ENCODE results near the gene ROM1. TPM values are rescaled to one million over a fixed set of nuclear protein-coding genes. Genes with fewer than 3 reads are reported as not detected.
"Not testable (repeated sequence)": the region's sequence is repeated elsewhere in the genome, so short reads cannot be mapped to it uniquely, and the experiment has no call there.

The ROM1 gene
- 1.2 and 1.4 TPM in 2 replicates for total RNA-seq

- DNase-seq (ENCODE audit: low read depth) = no peak
- peak within 1 kb of the TSS; percentile 72 for H3K4me3 ChIP-seq (ENCODE audit: low read depth, low read length)
- TF ChIP-seq CTCF (conservative IDR thresholded peaks at IDR 0.05; ENCODE audit: low read depth, low read length) = peak; percentile 80
Observed at GRCh38 chr11:62612366-62613290, at the start of gene ROM1, which contains the start of gene EML3. ROM1 (plus strand) TSS chr11:62613257; CDS start chr11:62613282, 25 bp downstream. EML3 (minus strand) TSS chr11:62612775; CDS start chr11:62612457, 318 bp downstream.

GRCh38 chr11:62565100-62565802 lies 47.8 kb upstream of the ROM1 start:
- DNase-seq (ENCODE audit: low read depth) = no peak
- no peak overlapping the region for H3K4me3 ChIP-seq (ENCODE audit: low read depth, low read length)
- no peak for TF ChIP-seq CTCF (conservative IDR thresholded peaks at IDR 0.05; ENCODE audit: low read depth, low read length)

- H3K4me3 ChIP-seq (ENCODE audit: low read depth, low read length) = no peak overlapping the region
- no peak for DNase-seq (ENCODE audit: low read depth)
- TF ChIP-seq CTCF (conservative IDR thresholded peaks at IDR 0.05; ENCODE audit: low read depth, low read length) = no peak
Observed at GRCh38 chr11:62566247-62566646, 46.8 kb upstream of the ROM1 start.

- H3K4me3 ChIP-seq (ENCODE audit: low read depth, low read length) = no peak overlapping the region
- no peak for TF ChIP-seq CTCF (conservative IDR thresholded peaks at IDR 0.05; ENCODE audit: low read depth, low read length)
- no peak for DNase-seq (ENCODE audit: low read depth)
Observed at GRCh38 chr11:62567018-62567633, 45.9 kb upstream of the ROM1 start.

- no peak overlapping the region for H3K4me3 ChIP-seq (ENCODE audit: low read depth, low read length)
- DNase-seq (ENCODE audit: low read depth) = no peak
- TF ChIP-seq CTCF (conservative IDR thresholded peaks at IDR 0.05; ENCODE audit: low read depth, low read length) = no peak
Observed at GRCh38 chr11:62569611-62570010, 43.4 kb upstream of the ROM1 start.

- not testable (repeated sequence) for H3K4me3 ChIP-seq (ENCODE audit: low read depth, low read length); DNase-seq (ENCODE audit: low read depth)
Observed at GRCh38 chr11:62570903-62571302, 42.2 kb upstream of the ROM1 start.

- DNase-seq (ENCODE audit: low read depth); H3K4me3 ChIP-seq (ENCODE audit: low read depth, low read length): not testable (repeated sequence)
Observed at GRCh38 chr11:62571493-62571892, 41.6 kb upstream of the ROM1 start.
